Trophoblast cell (in vitro differentiated cells and primary cell): Measurements from ENCODE around the gene CBX8.
"Not testable (repeated sequence)": the region's sequence is repeated elsewhere in the genome, so short reads cannot be mapped to it uniquely, and the experiment has no call there.

ENCODE experiments used
- DNase-seq, 2 donors: peaks; one replicate each; pipeline ENCODE4 v3.0.0-alpha.2; 2016
- H2AFZ ChIP-seq: 2 replicates; pipeline ENCODE4 v1.6.1; 2013; ENCODE audit warnings: low read length, moderate library complexity, mild to moderate bottlenecking; ENCODE audit not compliant: insufficient read depth, poor library complexity
- H2AK5ac ChIP-seq: 2 replicates; pipeline ENCODE4 v1.6.1; 2013; ENCODE audit warnings: mild to moderate bottlenecking, low read length
- H2BK120ac ChIP-seq: 2 replicates; pipeline ENCODE4 v1.6.1; 2013; ENCODE audit warnings: low read length, mild to moderate bottlenecking, moderate library complexity; ENCODE audit not compliant: insufficient read depth, poor library complexity
- H2BK12ac ChIP-seq: 2 replicates; pipeline ENCODE4 v1.6.1; 2013; ENCODE audit warnings: mild to moderate bottlenecking, low read length, moderate library complexity
- H2BK5ac ChIP-seq: 2 replicates; pipeline ENCODE4 v1.6.1; 2013; ENCODE audit warnings: low read length, low read depth, moderate library complexity, mild to moderate bottlenecking; ENCODE audit not compliant: poor library complexity
- H3K14ac ChIP-seq: 2 replicates; pipeline ENCODE4 v1.6.1; 2013; ENCODE audit warnings: mild to moderate bottlenecking, low read length
- H3K18ac ChIP-seq: 2 replicates; pipeline ENCODE4 v1.6.1; 2013; ENCODE audit warnings: mild to moderate bottlenecking, low read length
- H3K23ac ChIP-seq: 2 replicates; pipeline ENCODE4 v1.6.1; 2013; ENCODE audit warnings: low read length
- H3K27ac ChIP-seq: 2 replicates; pipeline ENCODE4 v1.5.1; 2013; ENCODE audit warnings: low read depth, mild to moderate bottlenecking, inconsistent platforms, low read length, moderate library complexity
- H3K27me3 ChIP-seq: 2 replicates; pipeline ENCODE4 v1.6.1; 2013; ENCODE audit warnings: inconsistent platforms, mild to moderate bottlenecking, low read length, moderate library complexity; ENCODE audit not compliant: insufficient read depth
- H3K36me3 ChIP-seq, 2 experiments: 1 replicate in 1 of 2; 2 replicates in 1 of 2; pipeline ENCODE4 v1.6.1; 2013; ENCODE audit warnings: low read length in 2 of 2, mild to moderate bottlenecking in 2 of 2, moderate library complexity in 1 of 2; ENCODE audit not compliant: insufficient read depth in 2 of 2, control insufficient read depth in 1 of 2
- H3K4ac ChIP-seq: 2 replicates; pipeline ENCODE4 v1.6.1; 2013; ENCODE audit warnings: low read depth, mild to moderate bottlenecking, low read length, moderate library complexity
- H3K4me1 ChIP-seq, 2 experiments: 1 replicate in 1 of 2; 2 replicates in 1 of 2; pipeline ENCODE4 v1.6.1; 2013; ENCODE audit warnings: low read length in 2 of 2, mild to moderate bottlenecking in 2 of 2, moderate library complexity in 1 of 2; ENCODE audit not compliant: insufficient read depth in 2 of 2, control insufficient read depth in 1 of 2
- H3K4me2 ChIP-seq: 2 replicates; pipeline ENCODE4 v1.6.1; 2013; ENCODE audit warnings: inconsistent platforms, mild to moderate bottlenecking, low read length, moderate library complexity
- H3K4me3 ChIP-seq: 2 replicates; pipeline ENCODE4 v1.5.1; 2013; ENCODE audit warnings: mild to moderate bottlenecking, low read depth, low read length, inconsistent platforms
- H3K79me1 ChIP-seq: one replicate; pipeline ENCODE4 v1.6.1; 2013; ENCODE audit warnings: low read length
- H3K79me2 ChIP-seq: 2 replicates; pipeline ENCODE4 v1.6.1; 2013; ENCODE audit warnings: low read length, mild to moderate bottlenecking; ENCODE audit not compliant: control insufficient read depth, insufficient read depth, poor library complexity
- H3K9ac ChIP-seq: 2 replicates; pipeline ENCODE4 v1.6.1; 2013; ENCODE audit warnings: mild to moderate bottlenecking, low read length
- H3K9me3 ChIP-seq: 2 replicates; pipeline ENCODE4 v1.6.1; 2013; ENCODE audit warnings: low read depth, mild to moderate bottlenecking, control low read depth, inconsistent platforms, low read length; ENCODE audit not compliant: insufficient read depth
- H4K12ac ChIP-seq: 2 replicates; pipeline ENCODE4 v1.6.1; 2013; ENCODE audit warnings: low read depth, mild to moderate bottlenecking, low read length, moderate library complexity
- H4K8ac ChIP-seq: 2 replicates; pipeline ENCODE4 v1.6.1; 2013; ENCODE audit warnings: low read depth, mild to moderate bottlenecking, low read length, moderate library complexity
- H4K91ac ChIP-seq: one replicate; pipeline ENCODE4 v1.6.1; 2013; ENCODE audit warnings: low read depth, mild to moderate bottlenecking, low read length, moderate library complexity
- WGBS: extraction: QIAGEN DNeasy Blood & Tissue Kit; methylation state at CpG from one replicate; pipeline ENCODE4 v1.1.7; 2013; ENCODE audit warnings: missing lambda C conversion rate; ENCODE audit not compliant: insufficient read length, insufficient coverage; ENCODE audit errors: extremely low coverage; 5-methylcytosine and 5-hydroxymethylcytosine counted together

The CBX8 gene

GRCh38 chr17:79774561-79774975 lies 22.3 kb downstream of the CBX8 start:
- Histone ChIP-seq H3K27me3 (no peaks in the 10 kb centered on the region), H3K79me1 (peaks cover 5% of the 10 kb centered on the region), H3K4me2 (no peak overlapping the region), H3K4me1 (peaks cover 8 to 10% of the 10 kb centered on the region in 2 experiments), H2BK5ac (no peak overlapping the region), H3K9me3 (no peaks in the 10 kb centered on the region), H3K14ac (no peak overlapping the region), H3K23ac (no peak overlapping the region), H3K18ac (no peak overlapping the region), H4K8ac (no peak overlapping the region), H3K27ac (no peak overlapping the region), H2BK12ac (no peak overlapping the region), H4K12ac (no peak overlapping the region), H2AK5ac (no peak overlapping the region), H3K4me3 (no peak overlapping the region), H2AFZ (no peak overlapping the region), H3K36me3 (no peaks in the 10 kb centered on the region), H3K9ac (no peak overlapping the region), H2BK120ac (no peak overlapping the region), H3K4ac (no peak overlapping the region), H3K79me2 (peaks cover 2% of the 10 kb centered on the region), H4K91ac (no peak overlapping the region)
- WGBS, result no CpG with 5 or more reads among the region's 8 CpGs
- no peak for DNase-seq

- H2BK12ac ChIP-seq, H2BK120ac ChIP-seq, H3K9me3 ChIP-seq, H3K27me3 ChIP-seq, H3K79me2 ChIP-seq, H3K4me3 ChIP-seq, H4K8ac ChIP-seq, H3K27ac ChIP-seq, H3K4me2 ChIP-seq, H3K14ac ChIP-seq, H3K18ac ChIP-seq, H3K4me1 ChIP-seq, H3K4ac ChIP-seq, H2BK5ac ChIP-seq, H2AK5ac ChIP-seq, H3K9ac ChIP-seq, H3K23ac ChIP-seq, H2AFZ ChIP-seq, H3K36me3 ChIP-seq, H4K12ac ChIP-seq, H4K91ac ChIP-seq, DNase-seq, H3K79me1 ChIP-seq: not testable (repeated sequence)
- no CpG with 5 or more reads among the region's 9 CpGs for WGBS
Observed at GRCh38 chr17:79772726-79773125, 24.2 kb downstream of the CBX8 start.

GRCh38 chr17:79771276-79771675 lies 25.6 kb downstream of the CBX8 start:
- H3K4me1 ChIP-seq, result no peaks in the 10 kb centered on the region
- no peak overlapping the region for H3K14ac ChIP-seq
- H2BK120ac ChIP-seq, result no peak overlapping the region
- H3K4me3 ChIP-seq, result no peak overlapping the region
- H2AFZ ChIP-seq, result no peak overlapping the region
- no peaks in the 10 kb centered on the region for H3K79me2 ChIP-seq
- H3K4me2 ChIP-seq, result no peak overlapping the region
- H2AK5ac ChIP-seq, result no peak overlapping the region
- no peak overlapping the region for H2BK5ac ChIP-seq
- no peak overlapping the region for H4K91ac ChIP-seq
- H4K8ac ChIP-seq, result no peak overlapping the region
- H3K23ac ChIP-seq, result no peak overlapping the region
- no peaks in the 10 kb centered on the region for H3K36me3 ChIP-seq
- H3K27me3 ChIP-seq, result no peaks in the 10 kb centered on the region
- H3K9ac ChIP-seq, result no peak overlapping the region
- WGBS, result no CpG with 5 or more reads among the region's 6 CpGs
- no peak overlapping the region for H3K18ac ChIP-seq
- H3K79me1 ChIP-seq, result no peaks in the 10 kb centered on the region
- H3K4ac ChIP-seq, result no peak overlapping the region
- H2BK12ac ChIP-seq, result no peak overlapping the region
- H4K12ac ChIP-seq, result no peak overlapping the region
- DNase-seq, result no peak
- H3K27ac ChIP-seq, result no peak overlapping the region
- no peaks in the 10 kb centered on the region for H3K9me3 ChIP-seq

- Histone ChIP-seq H3K4me2 (no peak overlapping the region), H2AFZ (no peak overlapping the region)
- WGBS, result no CpG with 5 or more reads among the region's 28 CpGs
Observed at GRCh38 chr17:79769570-79770506, 27.0 kb downstream of the CBX8 start.

More at GRCh38 chr17:79769570-79770506, 27.0 kb downstream of the CBX8 start:
- no peak overlapping the region for H4K91ac ChIP-seq
- H3K18ac ChIP-seq, result no peak overlapping the region
- no peak overlapping the region for H4K8ac ChIP-seq
- DNase-seq, result no peak
- H3K9ac ChIP-seq, result no peak overlapping the region
- no peak overlapping the region for H2AK5ac ChIP-seq
- H3K4ac ChIP-seq, result no peak overlapping the region
- no peak overlapping the region for H3K4me3 ChIP-seq
- H2BK5ac ChIP-seq, result no peak overlapping the region
- H3K79me1 ChIP-seq, result no peaks in the 10 kb centered on the region
- no peak overlapping the region for H3K14ac ChIP-seq
- H4K12ac ChIP-seq, result no peak overlapping the region
- H2BK120ac ChIP-seq, result no peak overlapping the region
- no peaks in the 10 kb centered on the region for H3K27me3 ChIP-seq
- no peaks in the 10 kb centered on the region for H3K9me3 ChIP-seq
- no peak overlapping the region for H2BK12ac ChIP-seq
- no peak overlapping the region for H3K27ac ChIP-seq
- H3K23ac ChIP-seq, result no peak overlapping the region
- H3K4me1 ChIP-seq, result no peaks in the 10 kb centered on the region
- H3K36me3 ChIP-seq, result no peaks in the 10 kb centered on the region
- no peaks in the 10 kb centered on the region for H3K79me2 ChIP-seq
